Brain microvascular endothelial cell (primary cell): ENCODE measurements around the gene GJD3.
A peak's percentile ranks its signal among the peaks of the same experiment; 100 is the strongest.
"Not testable (repeated sequence)": the region's sequence is repeated elsewhere in the genome, so short reads cannot be mapped to it uniquely, and the experiment has no call there.

Experiments
- DNase-seq: peaks from one replicate; pipeline ENCODE4 v3.0.0-alpha.2; 2020
- H3K27ac ChIP-seq: fragments of 250-450 bp; sonication (Bioruptor Pico); 2 replicates; pipeline ENCODE4 v1.5.1; 2020; ENCODE audit warnings: mild to moderate bottlenecking, moderate library complexity
- H3K27me3 ChIP-seq: fragments of 250-450 bp; sonication (Bioruptor Pico); replicated peaks from 2 replicates; pipeline ENCODE4 v1.5.1; 2020; ENCODE audit warnings: mild to moderate bottlenecking
- H3K36me3 ChIP-seq: fragments of 250-450 bp; sonication (Bioruptor Pico); replicated peaks from 2 replicates; pipeline ENCODE4 v1.5.1; 2020; ENCODE audit warnings: mild to moderate bottlenecking
- H3K4me3 ChIP-seq: 2 replicates; pipeline ENCODE4 v1.5.1; 2011; ENCODE audit warnings: low read depth, mild to moderate bottlenecking, control low read depth, low read length, moderate library complexity
- in situ Hi-C: cut with HindIII; loops from 2 replicates; pipeline ENCODE4 v1.10.0; 2017; ENCODE audit warnings: low sequenced_read_pairs, low pct_ligation_motif_present
- TF ChIP-seq, protein P1 (sequence below): IDR thresholded peaks from 2 replicates; pipeline ENCODE4 v1.5.1; 2011; ENCODE audit warnings: low read depth, mild to moderate bottlenecking, moderate library complexity, low read length, control low read depth, inconsistent platforms; ENCODE audit errors: missing control alignments

The GJD3 gene

DNA sequence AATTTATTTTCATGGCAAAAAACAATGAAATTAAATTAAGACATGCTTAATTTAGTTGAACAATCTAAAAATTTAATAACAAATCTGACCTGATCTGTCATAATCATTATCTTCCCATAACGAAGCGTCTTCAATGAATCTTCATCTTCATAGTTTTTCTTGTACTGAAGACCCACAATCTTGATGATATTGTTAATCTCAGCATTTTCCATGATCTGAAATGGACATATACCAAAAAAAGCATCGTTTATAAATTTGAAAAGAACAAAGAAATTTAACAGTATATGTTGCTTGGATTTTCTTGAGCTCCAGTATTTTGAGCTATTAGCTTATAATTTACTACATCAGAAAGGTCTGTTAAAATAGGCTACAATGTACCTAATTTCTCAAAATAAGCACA, 42.9 kb upstream of the GJD3 start:
- no peaks in the 10 kb centered on the region for H3K27me3 ChIP-seq
- DNase-seq, result no peak
- in situ Hi-C loops, result loop anchor here (25.0 kb wide), 1 partner anchor 130 kb away; no protein-coding TSS in a partner anchor
- H3K27ac ChIP-seq, result no peak overlapping the region
- TF ChIP-seq, protein P1, sequence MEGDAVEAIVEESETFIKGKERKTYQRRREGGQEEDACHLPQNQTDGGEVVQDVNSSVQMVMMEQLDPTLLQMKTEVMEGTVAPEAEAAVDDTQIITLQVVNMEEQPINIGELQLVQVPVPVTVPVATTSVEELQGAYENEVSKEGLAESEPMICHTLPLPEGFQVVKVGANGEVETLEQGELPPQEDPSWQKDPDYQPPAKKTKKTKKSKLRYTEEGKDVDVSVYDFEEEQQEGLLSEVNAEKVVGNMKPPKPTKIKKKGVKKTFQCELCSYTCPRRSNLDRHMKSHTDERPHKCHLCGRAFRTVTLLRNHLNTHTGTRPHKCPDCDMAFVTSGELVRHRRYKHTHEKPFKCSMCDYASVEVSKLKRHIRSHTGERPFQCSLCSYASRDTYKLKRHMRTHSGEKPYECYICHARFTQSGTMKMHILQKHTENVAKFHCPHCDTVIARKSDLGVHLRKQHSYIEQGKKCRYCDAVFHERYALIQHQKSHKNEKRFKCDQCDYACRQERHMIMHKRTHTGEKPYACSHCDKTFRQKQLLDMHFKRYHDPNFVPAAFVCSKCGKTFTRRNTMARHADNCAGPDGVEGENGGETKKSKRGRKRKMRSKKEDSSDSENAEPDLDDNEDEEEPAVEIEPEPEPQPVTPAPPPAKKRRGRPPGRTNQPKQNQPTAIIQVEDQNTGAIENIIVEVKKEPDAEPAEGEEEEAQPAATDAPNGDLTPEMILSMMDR, result no peak
- no peak overlapping the region for H3K4me3 ChIP-seq
- peaks cover 5% of the 10 kb centered on the region for H3K36me3 ChIP-seq

DNA sequence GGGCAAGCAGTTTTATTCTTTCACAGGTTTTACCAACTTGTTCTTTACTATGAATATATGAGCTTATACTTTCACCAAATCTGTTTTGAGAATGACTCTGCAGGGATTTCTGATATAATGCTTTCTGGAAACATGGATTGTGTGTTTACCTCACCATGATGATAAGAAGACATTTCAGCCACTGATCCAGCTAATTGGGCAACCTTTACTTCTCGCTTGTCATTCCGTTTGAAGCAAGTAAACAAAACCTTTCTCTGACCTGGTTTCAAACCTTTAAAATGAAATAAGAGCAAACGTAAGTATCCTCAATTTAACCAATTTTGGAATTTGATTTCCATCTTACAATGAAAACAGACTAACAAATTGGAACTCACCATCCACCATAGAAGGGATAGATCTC, 39.5 kb upstream of the GJD3 start:
- DNase-seq, result no peak
- Histone ChIP-seq H3K27ac (no peak overlapping the region), H3K27me3 (no peaks in the 10 kb centered on the region), H3K36me3 (peaks cover 8% of the 10 kb centered on the region), H3K4me3 (no peak overlapping the region)
- TF ChIP-seq, protein P1, result no peak
- in situ Hi-C loops, result loop anchor here (25.0 kb wide), 1 partner anchor 133 kb away; no protein-coding TSS in a partner anchor

- no peak overlapping the region for H3K27ac ChIP-seq
- no peak for DNase-seq
- H3K27me3 ChIP-seq, result no peaks in the 10 kb centered on the region
- in situ Hi-C loops, result loop anchor here (25.0 kb wide), 1 partner anchor 135 kb away; no protein-coding TSS in a partner anchor
- peaks cover 8% of the 10 kb centered on the region for H3K36me3 ChIP-seq
- TF ChIP-seq, protein P1, result no peak
- no peak overlapping the region for H3K4me3 ChIP-seq
Observed at GRCh38 chr17:40402668-40403067, 38.1 kb upstream of the GJD3 start.

GRCh38 chr17:40399185-40399584, 34.6 kb upstream of the GJD3 start:
- TF ChIP-seq, protein P1, result peak; percentile 43
- H3K4me3 ChIP-seq, result no peak overlapping the region
- no peaks in the 10 kb centered on the region for H3K27me3 ChIP-seq
- H3K36me3 ChIP-seq, result peaks cover 10% of the 10 kb centered on the region
- DNase-seq, result peak; percentile 12
- in situ Hi-C loops, result no loop called here
- no peak overlapping the region for H3K27ac ChIP-seq

GRCh38 chr17:40386555-40386954, 22.0 kb upstream of the GJD3 start:
- H3K36me3 ChIP-seq, in situ Hi-C loops, DNase-seq, H3K4me3 ChIP-seq, H3K27me3 ChIP-seq, H3K27ac ChIP-seq: not testable (repeated sequence)

DNA sequence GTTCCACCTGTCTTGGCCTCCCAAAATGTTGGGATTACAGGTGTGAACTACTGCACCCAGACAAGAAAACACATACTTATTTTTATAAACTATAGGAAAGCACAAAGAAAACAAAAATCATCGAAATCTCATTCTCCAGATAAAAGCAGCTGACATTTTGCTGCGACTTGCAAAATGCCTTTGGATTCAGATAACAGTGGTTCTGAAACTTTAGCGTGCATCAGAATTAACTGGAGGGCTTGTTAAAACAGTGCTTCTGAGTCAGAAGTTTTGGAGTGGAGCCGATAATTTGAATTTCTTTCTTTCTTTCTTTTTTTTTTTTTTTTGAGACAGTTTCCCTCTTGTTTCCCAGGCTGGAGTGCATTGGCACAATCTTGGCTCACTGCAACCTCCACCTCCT, 17.7 kb upstream of the GJD3 start:
- DNase-seq, result no peak
- no peaks in the 10 kb centered on the region for H3K36me3 ChIP-seq
- no peak overlapping the region for H3K27ac ChIP-seq
- no peak overlapping the region for H3K4me3 ChIP-seq
- TF ChIP-seq, protein P1, result no peak
- in situ Hi-C loops, result no loop called here
- no peaks in the 10 kb centered on the region for H3K27me3 ChIP-seq
